HepG2 (cell line): ENCODE results near the gene CNR2. TPM values are rescaled to one million over a fixed set of nuclear protein-coding genes. Genes with fewer than 3 reads are reported as not detected.

ENCODE experiments used
- HDAC2 ChIP-seq: sonication (generic); formaldehyde crosslinking; IDR thresholded peaks from 2 replicates; pipeline ENCODE4 v1.4.0; 2020; ENCODE audit warnings: missing genetic modification reagents
- HMG20B ChIP-seq: conservative IDR thresholded peaks from 2 replicates; pipeline ENCODE4 v1.6.1; 2016; ENCODE audit warnings: missing genetic modification reagents, missing compliant biosample characterization
- NFE2 ChIP-seq: sonication (generic); formaldehyde crosslinking; IDR thresholded peaks from 2 replicates; pipeline ENCODE4 v1.4.0; 2020; ENCODE audit warnings: missing genetic modification reagents
- NFE2L1 ChIP-seq: sonication (generic); formaldehyde crosslinking; IDR thresholded peaks from 2 replicates; pipeline ENCODE4 v1.4.0; 2020; ENCODE audit warnings: missing genetic modification reagents, mild to moderate bottlenecking, borderline replicate concordance
- NFIB ChIP-seq: sonication (generic); formaldehyde crosslinking; IDR thresholded peaks from 2 replicates; pipeline ENCODE4 v1.9.0; 2021; ENCODE audit warnings: missing genetic modification reagents, mild to moderate bottlenecking, borderline replicate concordance
- NFKB2 ChIP-seq: sonication (generic); formaldehyde crosslinking; IDR thresholded peaks from 2 replicates; pipeline ENCODE4 v1.4.0; 2020; ENCODE audit warnings: missing genetic modification reagents, borderline replicate concordance
- SKI ChIP-seq: fragments of 450-650 bp; IDR thresholded peaks from one replicate; pipeline ENCODE4 v1.6.1; 2018; ENCODE audit warnings: mild to moderate bottlenecking; ENCODE audit not compliant: partially characterized antibody
- SNAPC2 ChIP-seq: sonication (generic); formaldehyde crosslinking; IDR thresholded peaks from 2 replicates; pipeline ENCODE4 v1.8.1; 2022; ENCODE audit warnings: mild to moderate bottlenecking, missing genetic modification reagents
- SRSF4 ChIP-seq: fragments of 200-400 bp; formaldehyde crosslinking; IDR thresholded peaks from one replicate; pipeline ENCODE4 v1.6.1; 2018; ENCODE audit warnings: mild to moderate bottlenecking, low read depth, low read length, moderate library complexity; ENCODE audit not compliant: poor library complexity, severe bottlenecking
- XBP1 ChIP-seq: sonication (generic); formaldehyde crosslinking; IDR thresholded peaks from 2 replicates; pipeline ENCODE4 v1.5.0; 2020; ENCODE audit warnings: missing genetic modification reagents
- ZBTB40 ChIP-seq, 2 experiments: fragments of 450-650 bp in 1 of 2; sonication (generic) in 1 of 2; formaldehyde crosslinking in 1 of 2; IDR thresholded peaks; 2 replicates each; pipeline versions ENCODE4 v1.6.1 to v1.8.0; 2016 to 2022; ENCODE audit warnings: antibody characterized with exemption in 1 of 2, mild to moderate bottlenecking in 1 of 2, missing genetic modification reagents in 1 of 2
- ZNF446 ChIP-seq: sonication (generic); formaldehyde crosslinking; IDR thresholded peaks from 2 replicates; pipeline ENCODE4 v1.5.0; 2020; ENCODE audit warnings: mild to moderate bottlenecking, missing genetic modification reagents
- ZNF512 ChIP-seq: sonication (generic); formaldehyde crosslinking; IDR thresholded peaks from 2 replicates; pipeline ENCODE4 v1.4.0; 2020; ENCODE audit warnings: mild to moderate bottlenecking, missing genetic modification reagents
- ZNF543 ChIP-seq: sonication (generic); formaldehyde crosslinking; IDR thresholded peaks from 2 replicates; pipeline ENCODE4 v1.4.0; 2020; ENCODE audit warnings: mild to moderate bottlenecking, missing genetic modification reagents
- ZNF589 ChIP-seq: sonication (generic); formaldehyde crosslinking; conservative IDR thresholded peaks from 2 replicates; pipeline ENCODE4 v1.8.0; 2022; ENCODE audit warnings: mild to moderate bottlenecking, moderate library complexity, missing genetic modification reagents
- ZNF720 ChIP-seq: sonication (generic); formaldehyde crosslinking; IDR thresholded peaks from 2 replicates; pipeline ENCODE4 v1.4.0; 2020; ENCODE audit warnings: missing genetic modification reagents
- ZNF773 ChIP-seq: sonication (generic); formaldehyde crosslinking; IDR thresholded peaks from 2 replicates; pipeline ENCODE4 v1.4.0; 2020; ENCODE audit warnings: missing genetic modification reagents, borderline replicate concordance
- ZNF83 ChIP-seq: sonication (generic); formaldehyde crosslinking; IDR thresholded peaks from 2 replicates; pipeline ENCODE4 v1.4.0; 2020; ENCODE audit warnings: missing genetic modification reagents, mild to moderate bottlenecking, borderline replicate concordance
- polyA plus RNA-seq, 8 experiments: library from polyadenylated mRNA; depleted of rRNA in 3 of 8; stranded (reverse) in 7 of 8; unstranded in 1 of 8; fragments of >200 nt; fragmentation: Illumina TruSeq in 4 of 8; extraction: Trizol in 4 of 8; gene quantifications; 2 replicates each; pipeline versions ENCODE4 v1.2.1 to v1.2.3, GENCODE V29; 2011 to 2016; ENCODE audit warnings: low read depth in 4 of 8, missing spikeins in 1 of 8, mixed read lengths in 1 of 8; ENCODE audit not compliant: insufficient read depth in 1 of 8
- total RNA-seq, 5 experiments: library from RNA; depleted of rRNA; stranded (reverse); fragments of >200 nt; fragmentation: Illumina TruSeq; extraction: Trizol; gene quantifications; 2 replicates each; pipeline ENCODE4 v1.2.3, GENCODE V29; 2016; ENCODE audit warnings: low read depth in 1 of 5

The CNR2 gene
- total and polyA plus RNA-seq, 2 of the 13 experiments (the other 11 are each of a cell fraction or from before 2014, with no cell fraction given): not detected

- TF ChIP-seq ZBTB40 (IDR thresholded peaks at IDR 0.05): no peak
- peak; percentile 55; the same call in 1 of the 2 replicates for TF ChIP-seq ZBTB40 (CRISPR knock-in tag; IDR thresholded peaks at IDR 0.05)
- TF ChIP-seq NFE2 (CRISPR knock-in tag): no peak
- TF ChIP-seq HDAC2: peak; percentile 30; the same call in 1 of the 2 replicates
- TF ChIP-seq ZNF720: no peak
- no peak for TF ChIP-seq SRSF4
- no peak; the same call in 1 of the 2 replicates for TF ChIP-seq ZNF589
- TF ChIP-seq ZNF512: peak; percentile 85; the same call in 1 of the 2 replicates
- TF ChIP-seq HMG20B (CRISPR knock-in tag): no peak
- TF ChIP-seq NFIB: no peak
- no peak for TF ChIP-seq NFE2L1 (CRISPR knock-in tag)
- peak; percentile 90; the same call in 1 of the 2 replicates for TF ChIP-seq NFKB2 (CRISPR knock-in tag)
- no peak for TF ChIP-seq SKI
- no peak for TF ChIP-seq SNAPC2
- TF ChIP-seq ZNF83: peak; percentile 20; the same call in 1 of the 2 replicates
- no peak for TF ChIP-seq ZNF446 (CRISPR knock-in tag)
- TF ChIP-seq ZNF543 (CRISPR knock-in tag): no peak; the same call in 1 of the 2 replicates
- TF ChIP-seq ZNF773 (CRISPR knock-in tag): peak; percentile 78; the same call in 1 of the 2 replicates
- no peak for TF ChIP-seq XBP1 (CRISPR knock-in tag)
Measured at GRCh38 chr1:23867895-23868556, 45.1 kb downstream of the CNR2 start, which contains the start of gene FUCA1 (continued).
